IgD-negative memory B cell (primary cell): ENCODE results near the gene MCIDAS. TPM values are rescaled to one million over a fixed set of nuclear protein-coding genes. Genes with fewer than 3 reads are reported as not detected.

Source experiments
- H3K27ac Mint-ChIP-seq, 3 donors: one replicate each; pipeline ENCODE4 v1.8.0; 2020 to 2022; ENCODE audit warnings: mild to moderate bottlenecking in 3 of 3, mixed read lengths in 3 of 3, moderate library complexity in 1 of 3
- H3K27me3 Mint-ChIP-seq: one replicate; pipeline ENCODE4 v1.8.0; 2021; ENCODE audit warnings: mixed read lengths
- H3K36me3 Mint-ChIP-seq: one replicate; pipeline ENCODE4 v1.8.0; 2020; ENCODE audit warnings: mild to moderate bottlenecking, mixed read lengths
- H3K4me1 Mint-ChIP-seq, 3 donors: one replicate each; pipeline ENCODE4 v1.8.0; 2020 to 2022; ENCODE audit warnings: mixed read lengths in 3 of 3, mild to moderate bottlenecking in 1 of 3
- H3K4me3 Mint-ChIP-seq, 4 donors: one replicate each; pipeline ENCODE4 v1.8.0; 2020 to 2022; ENCODE audit warnings: mild to moderate bottlenecking in 4 of 4, mixed read lengths in 4 of 4, moderate library complexity in 3 of 4
- H3K9me3 Mint-ChIP-seq, 3 donors: one replicate each; pipeline ENCODE4 v1.8.0; 2020 to 2021; ENCODE audit warnings: mixed read lengths in 3 of 3, mild to moderate bottlenecking in 1 of 3
- polyA plus RNA-seq: library from polyadenylated mRNA; unstranded; fragments of 300-500 nt; fragmentation: Illumina TruSeq; gene quantifications from one replicate; pipeline ENCODE4 v1.2.3, GENCODE V29; 2021

Gene MCIDAS
- polyA plus RNA-seq, 1 donor from 2014 or later = not detected

DNA sequence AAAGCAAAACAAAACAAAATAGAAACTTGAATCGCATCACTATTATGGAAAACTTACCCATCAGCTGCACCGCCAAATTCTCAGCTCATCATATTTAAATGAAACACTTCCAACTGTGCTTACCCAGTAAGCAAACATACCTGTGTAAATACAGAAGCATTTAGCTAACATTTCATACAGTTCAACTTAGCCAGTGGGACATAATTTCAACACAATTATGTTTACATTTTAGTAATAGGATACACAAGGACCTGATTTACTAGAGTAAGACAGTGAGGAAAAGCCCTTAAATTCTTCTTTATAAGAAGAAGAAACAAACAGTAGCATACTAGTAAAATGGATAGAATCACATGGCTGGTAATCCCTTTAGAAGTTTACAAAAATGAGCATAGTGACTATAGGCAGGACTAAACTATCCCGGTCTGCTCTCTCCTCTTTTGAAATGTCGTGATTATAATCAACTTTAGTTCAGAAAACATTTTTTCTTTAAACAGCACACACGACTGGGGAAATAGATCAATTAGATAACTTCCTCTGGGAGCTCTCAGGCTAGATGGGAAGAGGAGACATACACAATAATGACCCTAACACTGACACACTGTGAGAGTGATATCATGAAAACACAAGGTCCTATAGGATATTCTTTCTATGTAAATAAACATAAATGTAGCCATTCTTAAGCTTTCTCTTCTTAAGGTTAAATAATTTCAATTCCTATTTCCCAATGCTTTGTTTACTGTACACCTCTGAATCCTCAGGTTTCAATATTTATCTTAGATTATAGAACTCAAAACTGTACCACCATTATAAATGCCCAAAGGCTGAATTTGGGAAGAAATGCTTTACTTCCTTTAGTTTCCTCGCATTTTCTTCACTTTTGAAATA is 38.2 kb downstream of the MCIDAS start:
- no peak overlapping the region for H3K4me3 Mint-ChIP-seq
- H3K27me3 Mint-ChIP-seq = peaks cover 39% of the 10 kb centered on the region
- no peaks in the 10 kb centered on the region for H3K4me1 Mint-ChIP-seq
- no peak overlapping the region for H3K27ac Mint-ChIP-seq
- H3K9me3 Mint-ChIP-seq = peaks cover 0 to 1% (median 0%) of the 10 kb centered on the region in 3 donors
- H3K36me3 Mint-ChIP-seq = no peaks in the 10 kb centered on the region

DNA sequence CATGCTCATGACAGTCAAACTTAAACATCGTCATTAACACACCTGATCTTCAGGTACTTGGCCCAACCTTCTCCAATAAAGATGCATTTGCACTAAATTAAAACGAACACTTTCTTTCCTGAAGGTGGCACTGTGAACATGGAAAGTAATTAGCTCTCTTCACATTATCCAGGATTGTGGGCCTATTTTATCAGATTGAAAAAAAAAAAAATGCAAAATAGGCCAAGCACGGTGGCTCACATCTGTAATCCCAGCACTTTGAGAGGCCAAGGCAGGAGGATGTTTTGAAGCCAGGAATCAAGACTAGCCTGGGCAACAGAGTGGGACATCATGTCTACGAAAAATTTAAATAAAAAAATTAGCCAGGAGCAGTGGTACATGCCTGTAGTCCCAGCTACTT is 39.7 kb downstream of the MCIDAS start:
- Mint-ChIP-seq H3K4me1 (no peaks in the 10 kb centered on the region), H3K36me3 (no peaks in the 10 kb centered on the region), H3K27me3 (peaks cover 30% of the 10 kb centered on the region), H3K27ac (no peak overlapping the region), H3K4me3 (no peak overlapping the region), H3K9me3 (peaks cover 1 to 4% (median 3%) of the 10 kb centered on the region in 3 donors)

DNA sequence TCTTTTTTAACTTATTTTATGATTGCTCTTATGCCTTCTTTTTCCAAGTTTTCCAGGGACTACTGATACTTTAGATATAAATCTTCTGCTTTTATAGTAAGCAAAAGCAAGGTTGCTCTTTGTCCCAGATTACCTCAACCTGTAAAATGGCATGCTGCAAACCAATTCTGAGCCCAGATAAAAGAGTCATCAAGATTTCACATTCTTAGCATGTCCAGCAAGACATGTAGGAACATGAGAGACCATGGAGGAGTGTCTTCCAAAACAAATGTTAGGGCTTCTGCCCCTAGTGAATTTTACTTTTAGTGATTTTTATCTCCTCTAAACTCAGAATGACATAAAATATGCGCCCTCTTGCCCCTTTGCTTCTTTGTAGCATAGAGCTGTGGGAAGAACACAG is 47.1 kb downstream of the MCIDAS start:
- Mint-ChIP-seq H3K36me3 (no peaks in the 10 kb centered on the region), H3K9me3 (peaks cover 4 to 9% (median 9%) of the 10 kb centered on the region in 3 donors), H3K27ac (no peak overlapping the region), H3K4me3 (no peak overlapping the region), H3K27me3 (peaks cover 49% of the 10 kb centered on the region), H3K4me1 (peaks cover 9 to 20% (median 10%) of the 10 kb centered on the region in 3 donors)

DNA sequence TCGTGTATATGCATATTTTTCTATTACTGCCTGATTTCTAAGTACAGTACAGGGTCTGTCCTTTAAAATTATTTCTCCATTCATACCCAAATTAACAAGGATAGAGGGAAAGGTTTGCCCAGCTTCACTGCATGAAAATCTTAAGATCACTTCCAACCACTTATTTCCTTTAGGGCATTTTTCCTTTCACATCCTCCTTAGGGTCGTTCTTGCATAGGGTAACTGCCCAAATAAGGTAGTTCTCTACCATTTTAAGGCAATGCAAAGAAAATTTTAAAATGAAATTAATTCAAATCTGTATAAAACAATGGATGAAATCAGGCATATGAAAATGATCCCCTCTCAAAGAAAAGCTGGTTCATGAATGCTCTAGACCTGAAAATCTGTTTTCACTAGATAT is 50.0 kb downstream of the MCIDAS start:
- H3K9me3 Mint-ChIP-seq = peaks cover 0 to 11% (median 6%) of the 10 kb centered on the region in 3 donors
- no peaks in the 10 kb centered on the region for H3K36me3 Mint-ChIP-seq
- H3K4me1 Mint-ChIP-seq = peaks cover 21 to 34% (median 22%) of the 10 kb centered on the region in 3 donors
- no peak overlapping the region for H3K27ac Mint-ChIP-seq
- peak overlapping the region in 2 of 4 donors; percentile 37 to 44 for H3K4me3 Mint-ChIP-seq
- H3K27me3 Mint-ChIP-seq = peaks cover 61% of the 10 kb centered on the region

DNA sequence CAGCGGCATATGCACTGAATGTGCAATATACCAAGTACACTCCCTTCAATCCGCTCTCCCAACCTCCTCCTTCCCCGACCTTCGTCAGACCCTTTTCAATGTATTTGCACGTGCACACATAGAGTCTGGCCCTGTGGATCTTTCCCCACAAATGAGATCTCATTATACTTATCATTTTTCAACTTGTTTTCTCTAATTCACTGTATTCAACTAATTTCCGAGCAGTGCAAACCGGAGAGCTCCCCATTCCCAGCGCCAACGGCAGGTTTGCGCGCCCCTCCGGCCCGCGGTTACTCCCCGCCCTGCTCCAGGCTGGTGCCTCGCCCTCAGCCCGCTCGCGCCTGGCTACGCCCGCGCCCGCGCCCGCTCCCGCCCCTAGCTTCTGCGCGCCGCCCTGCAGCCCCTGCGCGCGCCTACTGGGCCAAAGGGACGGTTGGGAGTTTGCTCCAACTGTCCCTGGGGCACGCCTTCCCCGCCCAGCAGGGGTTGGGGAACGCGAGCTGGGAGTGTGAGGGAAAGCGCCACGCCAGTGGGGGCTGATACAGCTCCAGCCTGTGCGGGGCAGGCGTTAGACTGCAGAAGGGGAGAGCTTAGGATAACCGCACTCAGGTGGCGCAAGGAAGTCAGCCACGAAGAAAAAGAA is 50.8 kb downstream of the MCIDAS start:
- Mint-ChIP-seq H3K4me3 (peak overlapping the region; percentile 37 to 74 (median 53)), H3K4me1 (peaks cover 21 to 38% (median 22%) of the 10 kb centered on the region in 3 donors), H3K27me3 (peaks cover 60% of the 10 kb centered on the region), H3K27ac (peak overlapping the region in 2 of 3 donors; percentile 8 to 49), H3K36me3 (no peaks in the 10 kb centered on the region), H3K9me3 (peaks cover 0 to 11% (median 6%) of the 10 kb centered on the region in 3 donors)

DNA sequence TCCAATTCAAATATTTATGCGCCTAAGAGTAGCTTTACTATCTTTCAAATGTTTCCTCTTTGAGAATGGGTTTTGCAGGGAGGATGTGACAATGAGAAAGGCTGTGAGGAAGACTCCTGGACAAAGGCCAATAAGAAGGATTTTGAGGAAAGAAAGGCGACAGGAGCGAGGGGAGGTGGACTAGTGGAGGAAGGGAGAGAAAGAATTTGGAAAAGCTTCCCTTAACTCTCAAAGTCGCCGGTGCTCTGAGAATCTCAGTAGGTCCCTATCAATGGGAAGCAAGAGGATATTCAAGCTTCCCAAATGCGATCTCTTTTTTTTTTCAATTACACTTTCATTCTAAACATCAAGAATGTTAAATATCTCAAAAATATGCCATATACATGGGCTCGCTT is 51.3 kb downstream of the MCIDAS start:
- Mint-ChIP-seq H3K36me3 (no peaks in the 10 kb centered on the region), H3K27me3 (peaks cover 57% of the 10 kb centered on the region), H3K9me3 (peaks cover 0 to 11% (median 6%) of the 10 kb centered on the region in 3 donors), H3K27ac (peak overlapping the region in 2 of 3 donors; percentile 8 to 17), H3K4me3 (peak overlapping the region in 3 of 4 donors; percentile 17 to 62 (median 44)), H3K4me1 (peaks cover 21 to 38% (median 22%) of the 10 kb centered on the region in 3 donors)

DNA sequence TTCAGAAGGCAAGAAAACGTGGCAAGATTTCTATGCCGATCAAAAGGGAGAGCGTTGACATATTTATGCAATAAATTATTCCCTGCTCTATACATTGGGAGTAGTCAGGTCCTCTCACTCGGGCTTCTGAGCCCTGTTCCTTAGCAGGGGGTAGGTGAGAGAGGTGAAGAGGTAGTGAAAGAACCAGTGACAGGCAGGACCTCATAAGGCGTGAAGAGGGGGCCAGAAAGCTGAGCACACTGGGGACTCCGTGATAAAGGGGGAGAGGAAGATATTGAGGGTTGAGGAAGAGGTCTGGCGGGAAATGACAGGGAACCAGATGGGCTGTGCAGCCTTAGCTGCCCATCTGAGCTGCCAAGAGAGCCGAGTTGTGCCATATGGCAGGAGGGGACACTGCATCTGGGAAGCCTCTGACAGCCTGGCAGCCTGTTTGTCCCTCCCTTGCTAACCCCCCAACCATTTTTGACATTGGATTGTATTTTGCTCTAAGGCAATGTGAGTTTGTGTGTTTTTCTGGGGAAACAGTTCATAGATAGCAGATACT is 53.4 kb downstream of the MCIDAS start:
- Mint-ChIP-seq H3K27ac (peak overlapping the region; percentile 52 to 90 (median 79)), H3K27me3 (peaks cover 56% of the 10 kb centered on the region), H3K9me3 (peaks cover 0 to 11% (median 6%) of the 10 kb centered on the region in 3 donors), H3K4me3 (peak overlapping the region; percentile 74 to 96 (median 86)), H3K4me1 (peaks cover 21 to 38% (median 22%) of the 10 kb centered on the region in 3 donors), H3K36me3 (no peaks in the 10 kb centered on the region)

DNA sequence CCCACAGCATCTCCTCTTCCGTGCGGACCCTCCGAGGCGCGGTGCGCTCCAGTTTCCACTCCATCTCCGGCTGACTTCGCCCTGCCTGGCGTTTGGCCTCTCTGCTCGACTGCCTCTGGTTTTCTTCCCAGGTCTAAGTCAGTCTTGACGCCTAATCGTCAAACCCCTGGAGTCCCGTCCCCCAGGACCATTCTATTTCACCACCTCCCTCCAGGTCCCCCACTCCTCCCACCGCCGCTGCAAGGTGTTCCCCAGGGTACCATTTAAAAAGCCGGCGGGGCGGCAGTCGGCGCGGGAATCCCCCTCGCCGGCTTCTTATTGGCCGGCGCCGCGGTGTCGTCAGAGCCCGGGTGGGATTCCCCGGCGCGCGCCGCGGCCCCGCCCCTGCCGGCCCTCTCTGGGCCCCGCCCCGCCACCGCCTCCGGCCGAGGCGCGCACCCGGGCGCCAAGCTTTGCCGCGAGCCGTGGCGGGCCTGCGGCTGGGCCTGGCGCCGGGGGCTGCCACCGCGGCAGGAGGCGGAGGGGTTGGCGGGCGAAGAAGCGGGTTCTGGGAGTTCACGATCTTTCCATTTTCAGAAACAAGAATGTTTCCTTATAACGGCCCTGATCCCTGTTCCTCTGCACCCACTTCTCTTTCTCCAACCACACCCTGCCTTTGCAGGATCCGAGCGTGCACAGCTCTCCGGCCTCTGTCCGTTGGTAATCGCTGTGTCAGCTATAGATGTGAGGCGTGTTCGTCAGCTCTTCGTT is 54.0 kb downstream of the MCIDAS start, which contains the start of gene CDC20B:
TSS of gene CDC20B (minus strand) at position 241 of the 750 bp plus-strand sequence. CDS start at position 64, 177 bp downstream.
- Mint-ChIP-seq H3K4me1 (peaks cover 21 to 38% (median 22%) of the 10 kb centered on the region in 3 donors), H3K36me3 (no peaks in the 10 kb centered on the region), H3K27ac (peak within 1 kb of the TSS; percentile 62 to 92 (median 79)), H3K27me3 (peaks cover 53% of the 10 kb centered on the region), H3K4me3 (peak within 1 kb of the TSS; percentile 74 to 96 (median 88)), H3K9me3 (peaks cover 0 to 8% (median 4%) of the 10 kb centered on the region in 3 donors)

DNA sequence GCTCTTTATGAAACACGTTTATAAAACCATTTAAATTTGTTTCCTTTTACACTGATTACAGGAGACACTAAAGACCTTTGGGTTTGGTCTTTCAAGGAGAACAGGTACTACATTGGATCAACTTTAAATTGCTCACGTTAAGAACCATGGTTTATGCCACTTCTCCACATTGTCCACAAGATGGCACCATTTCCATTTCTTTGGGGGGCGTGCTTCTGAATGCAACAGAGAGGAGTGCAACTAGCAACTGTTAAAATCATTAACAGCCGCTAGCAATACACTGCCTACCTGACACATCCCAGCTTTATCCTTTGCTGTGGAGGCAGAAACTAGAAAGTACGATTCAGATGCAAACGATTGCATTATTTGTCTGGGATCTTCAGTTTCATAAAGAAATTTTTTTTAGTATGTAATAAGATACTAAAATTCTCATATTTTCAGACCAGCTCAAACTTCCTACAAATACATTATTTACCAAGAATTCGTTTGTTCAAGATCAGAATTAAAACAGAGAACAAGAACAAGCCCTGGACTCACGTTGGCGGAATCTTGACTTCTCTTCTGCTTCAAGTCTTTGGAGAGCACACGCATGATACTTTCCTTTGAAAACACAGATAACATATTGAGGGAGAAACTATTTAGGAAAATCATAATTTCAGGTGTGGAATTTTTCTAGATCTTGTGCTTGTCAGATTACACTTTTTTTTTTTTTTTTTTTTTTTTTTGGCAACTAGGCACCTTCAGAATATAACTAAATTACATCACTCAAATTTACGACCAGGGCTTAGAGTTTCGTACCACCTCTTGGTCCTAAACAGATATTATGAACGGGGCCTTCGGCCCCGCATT is 54.8 kb downstream of the MCIDAS start:
- H3K9me3 Mint-ChIP-seq = peaks cover 0 to 3% (median 0%) of the 10 kb centered on the region in 3 donors
- peaks cover 47% of the 10 kb centered on the region for H3K27me3 Mint-ChIP-seq
- peak overlapping the region; percentile 47 to 64 (median 62) for H3K27ac Mint-ChIP-seq
- peak overlapping the region; percentile 74 to 96 (median 88) for H3K4me3 Mint-ChIP-seq
- H3K4me1 Mint-ChIP-seq = peaks cover 18 to 36% (median 21%) of the 10 kb centered on the region in 3 donors
- no peaks in the 10 kb centered on the region for H3K36me3 Mint-ChIP-seq

DNA sequence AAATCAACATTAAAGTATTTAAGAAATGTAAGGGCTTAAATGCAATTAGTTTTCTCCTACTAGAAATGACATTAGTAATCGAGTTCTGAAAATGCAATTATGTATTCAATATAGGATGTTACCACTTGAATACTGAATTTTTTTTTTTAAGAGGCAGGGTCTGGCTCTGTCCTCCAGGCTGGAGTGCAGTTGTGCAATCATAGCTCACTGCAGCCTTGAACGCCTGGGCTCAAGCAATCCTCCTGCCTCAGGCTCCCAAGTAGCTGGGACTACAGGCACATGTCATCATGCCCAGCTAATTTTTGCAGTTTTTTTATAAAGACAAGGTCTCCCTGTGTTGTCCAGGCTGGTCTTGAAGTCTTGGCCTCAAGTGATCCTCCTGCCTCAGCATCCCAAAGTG is 55.6 kb downstream of the MCIDAS start:
- Mint-ChIP-seq H3K4me3 (no peak overlapping the region), H3K4me1 (peaks cover 15 to 30% (median 18%) of the 10 kb centered on the region in 3 donors), H3K27me3 (peaks cover 39% of the 10 kb centered on the region), H3K27ac (peak overlapping the region in 2 of 3 donors; percentile 62 to 64), H3K36me3 (no peaks in the 10 kb centered on the region), H3K9me3 (peaks cover 0 to 3% (median 0%) of the 10 kb centered on the region in 3 donors)

Other genes starting within 250 kb of the MCIDAS start
- gene ESM1, start 241.7 kb downstream of the MCIDAS start, polyA plus RNA-seq = 0.10 TPM
- 1.2 TPM for gene GZMK, start 203.1 kb downstream of the MCIDAS start, polyA plus RNA-seq
- gene GZMA, start 124.7 kb downstream of the MCIDAS start, polyA plus RNA-seq = 19.5 TPM
- gene GPX8, start 67.1 kb downstream of the MCIDAS start, polyA plus RNA-seq = not detected
- gene CDC20B, start 54.1 kb downstream of the MCIDAS start, polyA plus RNA-seq = not detected
- not detected for gene CCNO, start 6.3 kb upstream of the MCIDAS start, polyA plus RNA-seq
- 16.0 TPM for gene DHX29, start 80.4 kb upstream of the MCIDAS start, polyA plus RNA-seq
- gene MTREX, start 80.7 kb upstream of the MCIDAS start, polyA plus RNA-seq = 23.2 TPM